Measurements from ENCODE around the gene PCDHB5.
"Not testable (repeated sequence)": the region's sequence is repeated elsewhere in the genome, so short reads cannot be mapped to it uniquely, and the experiment has no call there.

Gene PCDHB5

DNA sequence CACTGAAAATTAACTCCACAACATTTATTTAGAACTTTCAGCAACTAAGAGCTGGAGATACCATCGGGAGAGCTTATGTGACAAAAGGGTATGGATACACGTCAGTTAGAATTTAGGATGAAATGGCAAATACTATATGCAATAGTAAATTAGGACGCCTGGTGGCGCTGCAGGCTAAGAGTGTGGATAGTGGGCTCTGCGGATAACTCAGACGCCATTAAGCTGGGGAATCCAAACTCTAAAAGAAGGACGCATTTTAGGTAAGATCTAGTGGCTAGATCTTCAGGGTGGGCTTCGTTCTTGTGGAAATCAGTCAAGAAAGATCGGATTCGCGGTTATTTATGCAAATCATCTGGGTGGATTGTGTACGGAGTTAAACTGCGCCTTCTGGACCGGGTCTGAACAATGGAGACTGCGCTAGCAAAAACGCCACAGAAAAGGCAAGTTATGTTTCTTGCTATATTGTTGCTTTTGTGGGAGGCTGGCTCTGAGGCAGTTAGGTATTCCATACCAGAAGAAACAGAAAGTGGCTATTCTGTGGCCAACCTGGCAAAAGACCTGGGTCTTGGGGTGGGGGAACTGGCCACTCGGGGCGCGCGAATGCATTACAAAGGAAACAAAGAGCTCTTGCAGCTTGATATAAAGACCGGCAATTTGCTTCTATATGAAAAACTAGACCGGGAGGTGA is at the start of gene PCDHB5:
PCDHB5 (plus strand) TSS at position 177 of the 688 bp plus-strand sequence; CDS start at position 406, 229 bp downstream.
- TF ChIP-seq, protein P1, sequence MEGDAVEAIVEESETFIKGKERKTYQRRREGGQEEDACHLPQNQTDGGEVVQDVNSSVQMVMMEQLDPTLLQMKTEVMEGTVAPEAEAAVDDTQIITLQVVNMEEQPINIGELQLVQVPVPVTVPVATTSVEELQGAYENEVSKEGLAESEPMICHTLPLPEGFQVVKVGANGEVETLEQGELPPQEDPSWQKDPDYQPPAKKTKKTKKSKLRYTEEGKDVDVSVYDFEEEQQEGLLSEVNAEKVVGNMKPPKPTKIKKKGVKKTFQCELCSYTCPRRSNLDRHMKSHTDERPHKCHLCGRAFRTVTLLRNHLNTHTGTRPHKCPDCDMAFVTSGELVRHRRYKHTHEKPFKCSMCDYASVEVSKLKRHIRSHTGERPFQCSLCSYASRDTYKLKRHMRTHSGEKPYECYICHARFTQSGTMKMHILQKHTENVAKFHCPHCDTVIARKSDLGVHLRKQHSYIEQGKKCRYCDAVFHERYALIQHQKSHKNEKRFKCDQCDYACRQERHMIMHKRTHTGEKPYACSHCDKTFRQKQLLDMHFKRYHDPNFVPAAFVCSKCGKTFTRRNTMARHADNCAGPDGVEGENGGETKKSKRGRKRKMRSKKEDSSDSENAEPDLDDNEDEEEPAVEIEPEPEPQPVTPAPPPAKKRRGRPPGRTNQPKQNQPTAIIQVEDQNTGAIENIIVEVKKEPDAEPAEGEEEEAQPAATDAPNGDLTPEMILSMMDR (IDR thresholded peaks at IDR 0.05; ENCODE audit: low read depth, low read length): peak; percentile 32
- no peak for TF ChIP-seq POLR2A (IDR thresholded peaks at IDR 0.05; ENCODE audit: extremely low read depth, insufficient read length)
- DNase-seq (ENCODE audit: low read depth): peak; percentile 12
- H3K4me3 ChIP-seq (ENCODE audit: low read depth, low read length): no peak within 1 kb of the TSS

DNA sequence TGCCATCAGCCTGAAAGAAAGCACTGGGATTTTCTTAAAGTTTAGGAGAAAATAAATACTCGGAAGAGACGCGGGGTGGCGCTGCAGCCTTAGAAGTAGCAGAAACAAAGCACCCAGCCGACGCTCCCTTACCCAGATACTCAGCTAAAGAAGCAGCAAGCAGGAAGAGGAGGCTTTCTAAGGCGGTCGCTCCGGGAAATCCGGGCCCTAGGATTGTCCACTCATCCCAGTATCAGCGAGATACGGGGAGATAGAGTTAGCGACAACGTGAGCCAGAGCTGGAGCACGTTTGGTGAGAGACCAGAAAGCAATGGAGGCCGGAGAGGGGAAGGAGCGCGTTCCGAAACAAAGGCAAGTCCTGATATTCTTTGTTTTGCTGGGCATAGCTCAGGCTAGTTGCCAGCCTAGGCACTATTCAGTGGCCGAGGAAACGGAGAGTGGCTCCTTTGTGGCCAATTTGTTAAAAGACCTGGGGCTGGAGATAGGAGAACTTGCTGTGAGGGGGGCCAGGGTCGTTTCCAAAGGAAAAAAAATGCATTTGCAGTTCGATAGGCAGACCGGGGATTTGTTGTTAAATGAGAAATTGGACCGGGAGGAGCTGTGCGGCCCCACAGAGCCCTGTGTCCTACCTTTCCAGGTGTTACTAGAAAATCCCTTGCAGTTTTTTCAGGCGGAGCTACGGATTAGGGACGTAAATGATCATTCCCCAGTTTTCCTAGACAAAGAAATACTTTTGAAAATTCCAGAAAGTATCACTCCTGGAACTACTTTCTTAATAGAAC is 40.3 kb upstream of the PCDHB5 start, which contains the start of gene PCDHB2:
PCDHB2 (plus strand) TSS at position 135 of the 782 bp plus-strand sequence; CDS start at position 311, 176 bp downstream.
- H3K4me3 ChIP-seq (ENCODE audit: low read depth, low read length): no peak within 1 kb of the TSS
- peak; percentile 16 for TF ChIP-seq POLR2A (IDR thresholded peaks at IDR 0.05; ENCODE audit: extremely low read depth, insufficient read length)
- TF ChIP-seq, protein P1 (IDR thresholded peaks at IDR 0.05; ENCODE audit: low read depth, low read length): peak; percentile 37
- TF ChIP-seq, protein P2, sequence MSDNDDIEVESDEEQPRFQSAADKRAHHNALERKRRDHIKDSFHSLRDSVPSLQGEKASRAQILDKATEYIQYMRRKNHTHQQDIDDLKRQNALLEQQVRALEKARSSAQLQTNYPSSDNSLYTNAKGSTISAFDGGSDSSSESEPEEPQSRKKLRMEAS (IDR thresholded peaks at IDR 0.05; ENCODE audit: low read depth, low read length): no peak
- DNase-seq (ENCODE audit: low read depth): peak; percentile 61

DNA sequence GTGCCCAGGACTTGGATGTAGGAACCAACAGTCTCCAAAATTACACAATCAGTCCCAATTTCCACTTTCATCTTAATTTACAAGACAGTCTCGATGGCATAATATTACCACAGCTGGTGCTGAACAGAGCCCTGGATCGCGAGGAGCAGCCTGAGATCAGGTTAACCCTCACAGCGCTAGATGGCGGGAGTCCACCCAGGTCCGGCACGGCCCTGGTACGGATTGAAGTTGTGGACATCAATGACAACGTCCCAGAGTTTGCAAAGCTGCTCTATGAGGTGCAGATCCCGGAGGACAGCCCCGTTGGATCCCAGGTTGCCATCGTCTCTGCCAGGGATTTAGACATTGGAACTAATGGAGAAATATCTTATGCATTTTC is 39.8 kb upstream of the PCDHB5 start:
- DNase-seq (ENCODE audit: low read depth): no peak
- TF ChIP-seq POLR2A (IDR thresholded peaks at IDR 0.05; ENCODE audit: extremely low read depth, insufficient read length): no peak
- H3K4me3 ChIP-seq (ENCODE audit: low read depth, low read length): no peak overlapping the region

DNA sequence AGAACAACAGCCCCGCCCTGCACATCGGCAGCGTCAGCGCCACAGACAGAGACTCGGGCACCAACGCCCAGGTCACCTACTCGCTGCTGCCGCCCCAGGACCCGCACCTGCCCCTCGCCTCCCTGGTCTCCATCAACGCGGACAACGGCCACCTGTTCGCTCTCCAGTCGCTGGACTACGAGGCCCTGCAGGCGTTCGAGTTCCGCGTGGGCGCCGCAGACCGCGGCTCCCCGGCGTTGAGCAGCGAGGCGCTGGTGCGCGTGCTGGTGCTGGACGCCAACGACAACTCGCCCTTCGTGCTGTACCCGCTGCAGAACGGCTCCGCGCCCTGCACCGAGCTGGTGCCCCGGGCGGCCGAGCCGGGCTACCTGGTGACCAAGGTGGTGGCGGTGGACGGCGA is 38.8 kb upstream of the PCDHB5 start:
- H3K4me3 ChIP-seq (ENCODE audit: low read depth, low read length); DNase-seq (ENCODE audit: low read depth): not testable (repeated sequence)

DNA sequence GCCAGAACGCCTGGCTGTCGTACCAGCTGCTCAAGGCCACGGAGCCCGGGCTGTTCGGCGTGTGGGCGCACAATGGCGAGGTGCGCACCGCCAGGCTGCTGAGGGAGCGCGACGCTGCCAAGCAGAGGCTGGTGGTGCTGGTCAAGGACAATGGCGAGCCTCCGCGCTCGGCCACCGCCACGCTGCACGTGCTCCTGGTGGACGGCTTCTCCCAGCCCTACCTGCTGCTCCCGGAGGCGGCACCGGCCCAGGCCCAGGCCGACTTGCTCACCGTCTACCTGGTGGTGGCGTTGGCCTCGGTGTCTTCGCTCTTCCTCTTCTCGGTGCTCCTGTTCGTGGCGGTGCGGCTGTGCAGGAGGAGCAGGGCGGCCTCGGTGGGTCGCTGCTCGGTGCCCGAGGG is 38.4 kb upstream of the PCDHB5 start:
- H3K4me3 ChIP-seq (ENCODE audit: low read depth, low read length); DNase-seq (ENCODE audit: low read depth): not testable (repeated sequence)

DNA sequence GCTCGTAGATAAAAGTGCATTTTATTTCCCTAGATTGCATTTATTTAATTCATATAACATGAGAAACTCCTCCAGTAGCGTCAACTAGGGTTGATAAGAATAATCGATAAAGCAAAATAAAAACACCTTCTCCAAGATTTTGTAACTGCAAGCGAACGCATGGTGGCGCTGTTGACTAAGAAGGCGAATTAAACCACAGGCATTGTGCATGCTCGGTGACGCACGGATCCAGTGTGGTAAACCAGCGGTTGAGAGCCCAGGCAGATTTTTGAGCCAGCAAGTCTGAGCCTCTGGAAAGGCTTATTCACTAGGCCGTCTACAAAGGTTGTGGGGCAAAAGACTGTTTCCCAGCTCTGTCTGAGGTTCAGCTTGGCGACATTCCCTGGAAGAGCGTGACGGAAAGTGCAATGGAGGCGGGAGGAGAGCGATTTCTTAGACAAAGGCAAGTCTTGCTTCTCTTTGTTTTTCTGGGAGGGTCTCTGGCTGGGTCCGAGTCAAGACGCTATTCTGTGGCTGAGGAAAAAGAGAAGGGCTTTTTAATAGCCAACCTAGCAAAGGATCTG is 34.7 kb upstream of the PCDHB5 start, which contains the start of gene PCDHB3:
PCDHB3 (plus strand) TSS at position 231 of the 563 bp plus-strand sequence; CDS start at position 408, 177 bp downstream.
- DNase-seq (ENCODE audit: low read depth): peak; percentile 82
- peak within 1 kb of the TSS; percentile 14 for H3K4me3 ChIP-seq (ENCODE audit: low read depth, low read length)
- TF ChIP-seq POLR2A (IDR thresholded peaks at IDR 0.05; ENCODE audit: extremely low read depth, insufficient read length): no peak
- TF ChIP-seq, protein P2 (IDR thresholded peaks at IDR 0.05; ENCODE audit: low read depth, low read length): peak; percentile 76
- no peak for TF ChIP-seq MYC (IDR thresholded peaks at IDR 0.05; ENCODE audit: low read depth, low read length)
- TF ChIP-seq, protein P1 (IDR thresholded peaks at IDR 0.05; ENCODE audit: low read depth, low read length): peak; percentile 66

DNA sequence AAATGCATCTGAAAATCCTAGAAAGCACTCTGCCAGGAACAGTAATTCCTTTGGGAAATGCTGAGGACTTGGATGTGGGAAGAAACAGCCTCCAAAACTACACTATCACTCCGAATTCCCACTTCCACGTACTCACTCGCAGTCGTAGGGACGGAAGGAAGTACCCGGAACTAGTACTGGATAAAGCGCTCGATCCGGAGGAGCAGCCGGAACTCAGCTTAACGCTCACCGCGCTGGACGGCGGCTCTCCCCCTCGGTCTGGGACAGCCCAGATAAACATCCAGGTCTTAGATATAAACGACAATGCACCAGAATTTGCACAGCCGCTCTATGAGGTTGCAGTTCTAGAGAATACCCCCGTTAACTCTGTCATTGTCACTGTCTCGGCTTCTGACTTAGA is 33.9 kb upstream of the PCDHB5 start:
- DNase-seq (ENCODE audit: low read depth): no peak
- TF ChIP-seq, protein P1 (IDR thresholded peaks at IDR 0.05; ENCODE audit: low read depth, low read length): no peak
- no peak overlapping the region for H3K4me3 ChIP-seq (ENCODE audit: low read depth, low read length)

DNA sequence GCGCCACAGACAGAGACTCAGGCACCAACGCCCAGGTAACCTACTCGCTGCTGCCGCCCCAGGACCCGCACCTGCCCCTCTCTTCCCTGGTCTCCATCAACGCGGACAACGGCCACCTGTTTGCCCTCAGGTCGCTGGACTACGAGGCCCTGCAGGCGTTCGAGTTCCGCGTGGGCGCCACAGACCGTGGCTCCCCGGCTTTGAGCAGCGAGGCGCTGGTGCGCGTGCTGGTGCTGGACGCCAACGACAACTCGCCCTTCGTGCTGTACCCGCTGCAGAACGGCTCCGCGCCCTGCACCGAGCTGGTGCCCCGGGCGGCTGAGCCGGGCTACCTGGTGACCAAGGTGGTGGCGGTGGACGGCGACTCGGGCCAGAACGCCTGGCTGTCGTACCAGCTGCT is 32.9 kb upstream of the PCDHB5 start:
- DNase-seq (ENCODE audit: low read depth); H3K4me3 ChIP-seq (ENCODE audit: low read depth, low read length): not testable (repeated sequence)

DNA sequence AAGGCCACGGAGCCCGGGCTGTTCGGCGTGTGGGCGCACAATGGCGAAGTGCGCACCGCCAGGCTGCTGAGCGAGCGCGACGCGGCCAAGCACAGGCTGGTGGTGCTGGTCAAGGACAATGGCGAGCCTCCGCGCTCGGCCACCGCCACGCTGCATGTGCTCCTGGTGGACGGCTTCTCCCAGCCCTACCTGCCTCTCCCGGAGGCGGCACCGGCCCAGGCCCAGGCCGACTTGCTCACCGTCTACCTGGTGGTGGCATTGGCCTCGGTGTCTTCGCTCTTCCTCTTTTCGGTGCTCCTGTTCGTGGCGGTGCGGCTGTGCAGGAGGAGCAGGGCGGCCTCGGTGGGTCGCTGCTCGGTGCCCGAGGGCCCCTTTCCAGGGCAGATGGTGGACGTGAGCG is 32.5 kb upstream of the PCDHB5 start:
- not testable (repeated sequence) for DNase-seq (ENCODE audit: low read depth); H3K4me3 ChIP-seq (ENCODE audit: low read depth, low read length)
